NCI-H2107 treated with DMSO at 0.1 percent for 48 hours (cell line): ENCODE measurements around the gene ZYG11A.
"Not testable (repeated sequence)": the region's sequence is repeated elsewhere in the genome, so short reads cannot be mapped to it uniquely, and the experiment has no call there.

Experiments used
- DNase-seq: peaks from one replicate; lab custom pipeline; 2025; ENCODE audit not compliant: unreplicated experiment; lab: John Stamatoyannopoulos, UW

ZYG11A gene

GRCh38 chr1:52842643-52843310 lies at the start of gene ZYG11A:
Gene ZYG11A (plus strand): TSS chr1:52842760. CDS start chr1:52842884, 124 bp downstream.
- DNase-seq, result no peak

GRCh38 chr1:52793717-52794116 lies 48.8 kb upstream of the ZYG11A start:
- not testable (repeated sequence) for DNase-seq

GRCh38 chr1:52795464-52795863 lies 47.1 kb upstream of the ZYG11A start:
- no peak for DNase-seq

- DNase-seq, result no peak
These were observed 44.2 kb upstream of the ZYG11A start for GRCh38 chr1:52798331-52798730.

- DNase-seq, result no peak
These were observed 41.5 kb upstream of the ZYG11A start for GRCh38 chr1:52801011-52801410.

- not testable (repeated sequence) for DNase-seq
These were observed 38.5 kb upstream of the ZYG11A start for GRCh38 chr1:52804083-52804482.

- no peak for DNase-seq
These were observed 28.1 kb upstream of the ZYG11A start for GRCh38 chr1:52814465-52814864.

GRCh38 chr1:52820830-52821229 lies 21.7 kb upstream of the ZYG11A start:
- not testable (repeated sequence) for DNase-seq

- DNase-seq, result peak; percentile 19
These were observed 16.7 kb upstream of the ZYG11A start for GRCh38 chr1:52825868-52826267.

- DNase-seq, result no peak
These were observed 7.8 kb upstream of the ZYG11A start for GRCh38 chr1:52834798-52835197.

GRCh38 chr1:52836035-52836434 lies 6.5 kb upstream of the ZYG11A start:
- no peak for DNase-seq

GRCh38 chr1:52839175-52839574 lies 3.4 kb upstream of the ZYG11A start:
- DNase-seq, result not testable (repeated sequence)

GRCh38 chr1:52845119-52845518 lies 2.6 kb downstream of the ZYG11A start:
- DNase-seq, result not testable (repeated sequence)

GRCh38 chr1:52848423-52848822 lies 5.9 kb downstream of the ZYG11A start:
- DNase-seq, result no peak

- no peak for DNase-seq
These were observed 8.4 kb downstream of the ZYG11A start for GRCh38 chr1:52850951-52851350.

GRCh38 chr1:52852854-52853253 lies 10.3 kb downstream of the ZYG11A start:
- DNase-seq, result no peak

- DNase-seq, result no peak
These were observed 13.0 kb downstream of the ZYG11A start for GRCh38 chr1:52855584-52855983.

GRCh38 chr1:52856026-52856425 lies 13.5 kb downstream of the ZYG11A start:
- peak; percentile 63 for DNase-seq

GRCh38 chr1:52857443-52857842 lies 14.9 kb downstream of the ZYG11A start:
- no peak for DNase-seq

- DNase-seq, result no peak
These were observed 20.3 kb downstream of the ZYG11A start for GRCh38 chr1:52862666-52863458.

- peak; percentile 28 for DNase-seq
These were observed 24.7 kb downstream of the ZYG11A start for GRCh38 chr1:52867087-52867863.

GRCh38 chr1:52869727-52870126 lies 27.2 kb downstream of the ZYG11A start:
- DNase-seq, result not testable (repeated sequence)
